Measurements from ENCODE around the gene FXYD6.
"Not testable (repeated sequence)": the region's sequence is repeated elsewhere in the genome, so short reads cannot be mapped to it uniquely, and the experiment has no call there.

FXYD6 gene

DNA sequence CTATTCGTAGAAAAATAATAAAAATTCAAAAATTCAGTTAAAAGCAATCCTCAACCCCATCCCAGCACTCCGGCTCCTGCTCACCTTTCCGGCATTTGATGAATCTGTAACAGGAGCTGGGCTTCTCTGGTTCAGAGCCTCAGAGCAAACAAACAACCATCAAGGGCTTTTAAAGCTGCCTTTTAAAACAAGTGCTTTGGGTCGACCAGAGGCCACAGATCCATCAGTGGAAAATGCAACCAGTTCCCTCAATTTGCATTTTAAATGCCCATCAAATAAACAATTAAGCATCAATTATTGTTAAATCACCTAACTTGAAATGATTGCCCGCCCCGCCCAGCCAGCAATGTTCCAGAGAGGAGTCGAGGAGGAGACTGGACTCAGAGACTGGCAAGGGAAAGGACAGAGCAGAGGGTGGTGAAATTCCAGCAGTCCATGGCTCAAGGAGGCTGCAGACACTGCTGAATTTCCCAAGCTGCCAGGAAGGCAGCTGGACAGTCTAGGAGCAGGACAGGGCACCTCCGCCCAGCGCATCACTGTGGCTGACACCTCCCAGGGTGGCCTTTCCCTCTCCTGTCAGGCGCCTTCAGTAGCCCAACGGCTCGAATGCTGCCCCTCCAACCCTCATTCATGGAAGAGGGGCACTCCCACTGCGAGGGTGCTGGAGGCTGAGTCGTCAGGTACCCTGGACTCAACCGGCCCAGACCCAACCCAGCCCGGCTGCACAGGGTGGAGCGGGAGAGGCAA lies 7.5 kb downstream of the FXYD6 start:
- TF ChIP-seq ZFX (IDR thresholded peaks at IDR 0.05): no peak
- TF ChIP-seq, protein P1, sequence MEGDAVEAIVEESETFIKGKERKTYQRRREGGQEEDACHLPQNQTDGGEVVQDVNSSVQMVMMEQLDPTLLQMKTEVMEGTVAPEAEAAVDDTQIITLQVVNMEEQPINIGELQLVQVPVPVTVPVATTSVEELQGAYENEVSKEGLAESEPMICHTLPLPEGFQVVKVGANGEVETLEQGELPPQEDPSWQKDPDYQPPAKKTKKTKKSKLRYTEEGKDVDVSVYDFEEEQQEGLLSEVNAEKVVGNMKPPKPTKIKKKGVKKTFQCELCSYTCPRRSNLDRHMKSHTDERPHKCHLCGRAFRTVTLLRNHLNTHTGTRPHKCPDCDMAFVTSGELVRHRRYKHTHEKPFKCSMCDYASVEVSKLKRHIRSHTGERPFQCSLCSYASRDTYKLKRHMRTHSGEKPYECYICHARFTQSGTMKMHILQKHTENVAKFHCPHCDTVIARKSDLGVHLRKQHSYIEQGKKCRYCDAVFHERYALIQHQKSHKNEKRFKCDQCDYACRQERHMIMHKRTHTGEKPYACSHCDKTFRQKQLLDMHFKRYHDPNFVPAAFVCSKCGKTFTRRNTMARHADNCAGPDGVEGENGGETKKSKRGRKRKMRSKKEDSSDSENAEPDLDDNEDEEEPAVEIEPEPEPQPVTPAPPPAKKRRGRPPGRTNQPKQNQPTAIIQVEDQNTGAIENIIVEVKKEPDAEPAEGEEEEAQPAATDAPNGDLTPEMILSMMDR (conservative IDR thresholded peaks at IDR 0.05): no peak
- H3K27ac ChIP-seq: no peak overlapping the region

DNA sequence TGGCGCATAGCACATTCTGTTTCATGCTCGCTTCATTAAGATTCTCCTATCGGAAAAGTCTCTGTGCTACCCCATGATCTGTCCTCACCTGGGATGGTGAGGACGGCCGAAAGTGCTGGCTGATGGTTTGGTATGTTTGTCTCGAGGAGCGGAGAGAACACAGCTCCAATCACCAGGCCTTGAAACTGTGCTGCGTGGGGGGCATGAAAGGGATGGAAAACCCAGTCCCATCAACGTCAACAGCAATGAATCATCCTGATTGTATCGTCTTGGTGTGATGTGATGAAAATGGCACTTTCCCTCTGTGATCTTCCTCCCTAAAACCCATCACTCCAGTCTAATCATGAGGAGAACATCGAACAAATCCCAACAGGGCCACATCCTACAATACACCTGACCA lies 8.4 kb downstream of the FXYD6 start:
- TF ChIP-seq ZFX (IDR thresholded peaks at IDR 0.05): no peak
- TF ChIP-seq, protein P1 (conservative IDR thresholded peaks at IDR 0.05): no peak
- no peak overlapping the region for H3K27ac ChIP-seq

DNA sequence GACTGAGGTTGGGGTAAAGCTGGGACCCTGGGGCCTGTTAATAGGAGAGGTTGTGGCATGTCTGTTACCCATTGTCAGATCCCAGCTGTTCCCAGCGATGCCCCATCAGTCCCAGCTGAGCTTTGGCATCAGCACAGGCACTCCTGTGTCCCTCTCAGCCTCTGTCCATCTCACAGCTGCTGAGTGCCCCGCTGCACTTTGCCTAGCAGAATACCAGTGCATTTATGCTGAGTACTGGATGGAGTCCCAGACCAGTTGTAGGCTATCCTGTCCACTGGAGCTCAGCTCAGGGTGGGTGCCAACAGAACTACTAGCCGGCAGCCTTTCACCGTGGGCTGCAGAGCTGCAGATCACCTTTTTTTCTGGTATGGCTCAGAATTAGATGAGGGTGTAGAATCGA lies 9.9 kb downstream of the FXYD6 start:
- TF ChIP-seq, protein P1 (conservative IDR thresholded peaks at IDR 0.05): no peak
- no peak for TF ChIP-seq ZFX (IDR thresholded peaks at IDR 0.05)
- H3K27ac ChIP-seq: no peak overlapping the region

DNA sequence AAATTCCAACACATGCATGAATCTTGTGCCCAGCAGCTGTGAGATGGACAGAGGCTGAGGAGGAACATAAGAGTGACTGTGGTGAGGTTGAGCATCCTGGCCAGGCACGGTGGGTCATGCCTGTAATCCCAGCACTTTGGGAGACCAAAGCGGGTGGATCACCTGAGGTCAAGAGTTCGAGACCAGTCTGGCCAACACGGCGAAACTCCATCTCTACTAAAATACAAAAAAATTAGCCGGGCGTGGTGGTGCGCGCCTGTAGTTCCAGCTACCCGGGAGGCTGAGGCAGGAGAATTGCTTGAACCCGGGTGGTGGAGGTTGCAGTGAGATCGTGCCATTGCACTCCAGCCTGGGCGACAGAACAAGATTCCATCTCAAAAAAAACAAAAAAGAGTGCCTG lies 10.9 kb downstream of the FXYD6 start:
- not testable (repeated sequence) for H3K27ac ChIP-seq

DNA sequence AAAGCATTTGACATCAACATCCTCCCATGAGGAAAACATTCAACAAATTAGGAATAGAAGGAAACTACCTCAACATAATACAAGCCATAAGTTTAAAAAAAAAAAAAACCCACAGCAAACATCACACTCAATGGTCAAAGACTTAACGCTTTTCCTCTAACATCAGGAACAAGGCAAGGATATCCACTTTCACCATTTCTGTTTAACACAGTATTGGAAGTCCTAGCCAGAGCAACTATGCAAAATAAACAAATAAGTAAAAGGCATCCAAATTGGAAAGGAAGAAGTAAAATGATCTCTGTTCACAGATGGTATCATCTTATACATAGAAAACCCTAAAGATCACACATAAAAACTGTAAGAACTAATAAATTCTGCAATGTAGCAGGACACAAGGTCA lies 13.1 kb downstream of the FXYD6 start:
- TF ChIP-seq, protein P1 (conservative IDR thresholded peaks at IDR 0.05): no peak
- no peak for TF ChIP-seq ZFX (IDR thresholded peaks at IDR 0.05)
- no peak overlapping the region for H3K27ac ChIP-seq

DNA sequence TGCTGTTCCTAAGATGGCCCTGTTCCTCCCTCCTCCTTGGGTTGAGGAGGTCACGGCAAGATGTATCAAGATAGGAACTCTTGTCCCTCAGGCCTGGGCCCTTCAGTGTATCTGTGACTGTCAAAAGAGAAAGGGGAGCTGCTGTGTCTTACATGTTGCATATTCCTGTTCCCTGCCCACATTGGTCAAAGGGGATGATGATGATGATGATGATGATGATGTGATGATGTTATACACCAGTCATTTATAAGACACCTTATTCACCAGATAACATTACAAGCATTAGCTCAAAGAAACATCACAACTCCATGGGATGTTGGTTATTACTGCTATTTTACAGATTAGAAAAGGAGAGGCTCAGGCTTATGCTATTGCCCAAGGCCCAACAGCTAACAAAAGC lies 13.7 kb downstream of the FXYD6 start:
- TF ChIP-seq, protein P1 (conservative IDR thresholded peaks at IDR 0.05): no peak
- no peak for TF ChIP-seq ZFX (IDR thresholded peaks at IDR 0.05)
- H3K27ac ChIP-seq: no peak overlapping the region

DNA sequence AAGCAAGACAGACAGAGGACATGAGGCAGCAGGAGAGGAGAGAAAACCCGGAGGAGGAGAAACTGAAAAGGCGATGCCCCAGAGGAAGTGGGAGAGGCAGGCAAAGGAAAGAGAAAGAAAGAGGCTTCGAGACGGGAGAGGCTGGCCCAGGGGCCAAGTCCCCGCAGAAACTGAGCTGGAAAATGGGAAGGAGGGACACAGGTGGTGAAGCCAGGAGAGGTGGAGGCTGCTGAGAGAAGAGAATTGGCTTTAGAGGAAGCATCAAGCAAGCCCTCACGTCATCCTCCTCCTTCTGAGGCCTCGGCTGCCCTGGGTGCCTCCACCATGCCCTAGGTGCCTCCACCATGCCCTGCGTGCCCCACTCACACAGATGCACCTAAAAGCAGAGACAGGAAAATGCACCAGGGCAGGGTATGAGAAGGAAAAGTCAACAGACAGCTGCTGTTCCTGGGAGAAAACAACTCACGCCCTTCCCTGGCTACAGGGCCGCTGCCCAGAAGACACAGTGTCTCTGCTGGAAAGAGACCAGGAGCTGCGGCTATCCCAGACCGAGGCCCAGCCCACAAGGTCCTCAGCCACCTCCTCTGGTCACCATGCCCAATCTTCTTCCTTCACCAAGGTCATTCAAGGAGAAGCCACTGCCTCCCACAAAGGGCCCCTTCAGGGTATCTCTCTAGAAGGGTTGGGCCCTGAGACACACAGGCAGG lies 14.3 kb downstream of the FXYD6 start:
- no peak overlapping the region for H3K27ac ChIP-seq
- TF ChIP-seq, protein P1 (conservative IDR thresholded peaks at IDR 0.05): no peak
- TF ChIP-seq ZFX (IDR thresholded peaks at IDR 0.05): no peak

Data from C4-2B (cell line).